HG02642 (cell line): Measurements from ENCODE around the gene CEP104.

Experiments used
- ATAC-seq: cut with Tn5 transposase; IDR thresholded peaks from one replicate; pipeline ENCODE4 v1.9.1; 2021; ENCODE audit warnings: mild to moderate bottlenecking; ENCODE audit not compliant: unreplicated experiment, poor library complexity

The CEP104 gene

DNA sequence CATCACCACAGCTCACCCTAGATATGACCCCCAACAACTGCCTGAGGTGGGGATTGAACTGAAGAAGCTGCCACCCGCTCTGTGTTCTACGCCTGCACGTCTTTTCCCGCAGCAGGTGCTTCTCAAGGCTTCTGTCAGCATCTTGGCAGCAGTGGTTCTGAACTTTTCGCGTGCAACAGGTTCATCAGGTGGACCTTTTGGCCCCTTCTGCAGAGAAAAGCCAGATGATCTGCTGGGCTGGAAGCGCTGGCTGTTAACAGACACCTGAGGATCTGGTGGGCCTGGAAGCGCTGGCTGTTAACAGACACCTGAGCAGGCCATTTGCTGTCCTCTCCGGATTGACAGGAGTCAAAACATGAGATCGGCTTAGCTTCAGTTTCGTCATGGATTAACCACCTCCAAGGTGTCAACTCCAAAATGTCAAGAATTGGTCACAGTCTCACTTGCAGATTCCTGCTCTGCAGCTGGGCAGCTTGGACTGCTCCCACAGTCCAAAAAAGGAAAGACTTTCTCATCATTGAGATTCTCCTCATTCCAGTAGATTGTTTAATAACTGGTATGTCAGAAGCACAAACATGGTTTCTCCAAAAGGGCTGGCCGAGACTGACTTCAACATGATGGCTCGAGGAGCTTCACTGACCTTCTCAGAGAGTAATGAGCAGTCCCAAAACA lies 38.4 kb upstream of the CEP104 start:
- ATAC-seq, result no peak

DNA sequence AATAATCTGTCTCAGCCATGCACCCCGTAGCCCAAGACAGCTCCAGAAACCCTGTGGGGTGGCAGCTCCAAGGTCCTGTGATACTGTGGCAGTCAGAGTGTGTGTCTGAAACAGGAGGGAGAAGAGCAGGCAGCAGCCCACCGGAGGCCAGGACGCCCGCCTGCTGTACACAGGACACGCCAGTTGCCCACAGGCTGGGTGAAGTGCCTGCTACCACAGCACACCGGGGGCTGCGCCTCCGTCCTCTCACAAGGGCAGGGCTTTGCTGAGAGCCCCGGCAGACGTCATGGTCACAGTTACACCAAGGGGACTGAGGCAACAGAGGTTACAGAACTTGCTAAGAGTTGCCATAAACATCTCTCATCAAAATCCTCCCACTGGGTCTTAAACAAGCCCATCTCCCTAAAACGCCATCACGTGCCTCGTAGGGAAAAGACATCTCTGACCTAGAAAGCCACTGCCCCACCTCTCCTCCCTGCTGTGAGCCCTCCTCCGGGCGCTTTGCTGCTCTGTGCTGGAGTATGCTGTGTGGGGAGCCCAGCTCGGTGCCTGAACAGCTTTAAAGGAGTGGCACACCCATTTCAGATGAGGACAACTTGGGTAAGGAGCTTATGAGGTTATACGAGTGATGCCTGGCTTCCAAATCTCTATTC lies 37.7 kb upstream of the CEP104 start:
- no peak for ATAC-seq

DNA sequence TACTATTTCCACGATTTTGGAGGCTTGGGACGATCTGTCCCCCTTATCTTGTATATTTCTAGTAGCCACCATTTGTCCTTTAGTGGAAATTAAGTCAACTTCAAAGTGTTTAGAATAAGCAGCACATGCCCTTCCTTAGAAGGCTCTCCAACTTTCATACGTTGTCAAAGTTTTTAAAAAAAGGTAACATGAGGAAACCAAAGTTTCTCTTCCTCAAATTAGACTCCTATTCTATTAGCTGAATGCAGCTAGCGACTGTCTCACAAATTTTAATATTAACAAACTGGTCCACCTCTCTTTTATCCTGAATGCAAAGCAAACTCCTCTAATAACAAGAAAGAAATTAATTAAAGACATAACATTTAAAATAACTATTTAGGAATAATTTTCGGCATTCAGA lies 36.2 kb upstream of the CEP104 start:
- no peak for ATAC-seq

DNA sequence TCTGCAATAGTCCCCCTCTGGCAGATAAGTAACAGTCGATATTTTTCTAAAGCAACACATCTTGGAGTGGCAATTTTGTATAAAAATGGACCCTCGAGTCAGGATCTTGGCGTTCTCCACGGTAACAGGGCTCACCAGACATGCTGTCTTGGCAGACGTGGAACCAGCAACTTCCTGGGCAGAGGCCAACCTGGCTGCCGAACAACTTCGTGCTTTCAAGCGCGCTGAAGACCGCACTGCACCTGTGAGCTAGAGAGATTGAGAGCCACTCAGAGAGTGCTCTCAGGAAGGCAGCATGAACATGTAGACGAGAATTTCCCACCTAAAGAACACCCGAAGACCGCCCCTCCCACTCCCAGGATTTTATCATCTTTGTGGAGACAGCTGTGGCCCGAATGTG lies 35.7 kb upstream of the CEP104 start:
- no peak for ATAC-seq

DNA sequence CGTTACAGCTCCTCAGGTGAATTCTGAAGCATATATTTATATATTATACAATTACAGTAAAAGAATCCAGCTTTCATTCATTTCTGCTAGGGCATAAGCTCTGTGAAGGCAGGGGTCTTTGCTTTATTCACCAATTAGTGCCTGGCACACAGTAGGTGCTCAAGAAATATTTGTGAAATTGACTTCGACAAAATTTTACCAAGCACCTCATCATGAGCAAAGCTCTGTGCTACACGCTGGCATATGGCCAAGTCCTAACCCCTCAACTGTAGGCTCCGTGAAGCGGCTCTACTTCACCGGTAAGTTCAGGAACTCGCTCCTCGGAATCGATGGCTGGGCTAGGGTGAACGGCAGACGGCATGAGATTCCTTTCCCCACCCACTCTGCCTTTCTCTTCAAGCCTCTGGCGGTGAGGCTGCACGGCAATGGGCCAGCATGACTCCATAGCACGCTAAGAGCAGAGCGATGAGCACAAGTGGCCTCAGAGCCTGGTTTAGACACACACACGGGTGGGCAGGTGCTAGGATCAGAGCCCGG lies 34.4 kb upstream of the CEP104 start:
- no peak for ATAC-seq

DNA sequence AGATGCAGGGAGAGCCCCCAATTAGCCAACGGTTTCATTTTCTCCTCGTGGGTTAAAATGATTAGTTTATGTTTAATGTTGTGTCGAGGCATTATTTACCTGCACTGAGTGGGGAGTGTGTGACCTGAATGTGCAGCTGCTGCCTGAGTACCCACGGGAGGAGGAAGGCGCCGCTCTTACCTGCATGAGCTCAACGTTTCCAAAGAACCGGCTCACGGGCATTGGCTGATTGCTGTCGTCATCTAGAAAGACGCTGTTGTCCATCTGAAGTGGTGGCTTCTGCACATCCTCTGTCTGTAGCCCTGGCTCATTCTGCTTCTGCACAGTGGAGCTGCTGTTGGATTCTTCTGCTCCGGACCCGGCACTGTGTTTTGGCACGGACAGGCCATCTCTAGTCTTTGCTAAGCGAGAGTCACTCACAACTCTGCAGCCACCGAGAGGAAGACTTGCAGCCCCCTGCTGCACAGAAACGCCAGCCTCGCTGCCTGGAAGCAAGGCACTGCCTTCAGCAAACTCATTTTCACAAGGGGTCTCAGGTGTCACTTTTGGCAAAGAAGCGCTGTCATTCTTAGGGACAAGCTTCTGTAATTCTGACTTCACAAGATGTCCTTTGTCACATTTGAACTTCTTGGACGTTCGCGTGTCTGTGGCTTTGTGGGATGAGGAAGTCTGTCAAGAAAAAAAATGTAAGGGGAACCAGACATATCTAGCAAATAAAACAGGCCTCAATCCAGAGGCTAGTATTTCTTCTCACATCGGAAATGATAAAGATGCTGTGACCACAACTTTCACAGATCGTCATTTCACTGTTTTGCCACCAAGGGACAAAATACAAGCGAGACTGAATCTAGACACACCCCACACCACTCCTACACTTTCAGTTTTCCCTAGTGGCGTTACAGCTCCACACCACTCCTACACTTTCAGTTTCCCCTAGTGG lies 33.6 kb upstream of the CEP104 start:
- no peak for ATAC-seq

DNA sequence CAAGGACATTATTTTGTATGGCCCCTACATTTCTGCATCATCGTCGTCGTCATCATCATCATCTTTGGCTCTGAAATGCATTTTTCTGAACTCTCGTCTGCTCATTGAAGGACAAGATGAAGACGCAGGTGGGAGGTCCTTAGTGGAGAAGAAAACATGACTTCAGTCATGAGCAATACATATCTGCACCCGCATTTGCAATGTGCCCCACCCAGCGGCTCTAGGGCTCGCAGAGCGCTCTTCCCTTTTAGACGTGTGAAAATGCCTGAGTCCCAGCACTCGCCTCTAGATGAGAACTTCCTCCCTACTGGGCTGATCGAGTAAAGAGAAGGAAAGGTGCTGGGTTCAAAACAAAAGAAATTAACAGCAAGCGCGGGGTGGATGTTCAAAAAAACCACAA lies 32.9 kb upstream of the CEP104 start:
- ATAC-seq, result no peak

DNA sequence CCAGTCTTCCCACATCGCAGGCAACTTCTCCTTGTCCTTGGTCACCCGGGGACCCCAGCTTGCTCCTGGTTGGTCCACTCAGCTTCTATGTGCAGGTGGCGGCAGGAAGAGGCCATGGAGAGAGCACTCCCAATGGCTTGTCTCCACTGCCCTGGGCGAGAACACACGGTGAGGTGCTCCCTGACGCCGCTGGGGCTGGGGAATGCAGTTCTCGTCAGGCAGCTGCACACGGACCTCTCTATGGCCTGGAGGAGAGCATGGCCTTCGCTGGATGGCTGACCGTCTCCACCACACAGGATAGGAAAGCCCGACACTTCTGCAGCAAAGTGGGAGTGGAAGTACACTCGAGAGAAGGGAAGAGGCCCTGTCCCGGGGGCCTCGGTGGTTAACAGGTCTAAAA lies 31.3 kb upstream of the CEP104 start:
- ATAC-seq, result no peak

DNA sequence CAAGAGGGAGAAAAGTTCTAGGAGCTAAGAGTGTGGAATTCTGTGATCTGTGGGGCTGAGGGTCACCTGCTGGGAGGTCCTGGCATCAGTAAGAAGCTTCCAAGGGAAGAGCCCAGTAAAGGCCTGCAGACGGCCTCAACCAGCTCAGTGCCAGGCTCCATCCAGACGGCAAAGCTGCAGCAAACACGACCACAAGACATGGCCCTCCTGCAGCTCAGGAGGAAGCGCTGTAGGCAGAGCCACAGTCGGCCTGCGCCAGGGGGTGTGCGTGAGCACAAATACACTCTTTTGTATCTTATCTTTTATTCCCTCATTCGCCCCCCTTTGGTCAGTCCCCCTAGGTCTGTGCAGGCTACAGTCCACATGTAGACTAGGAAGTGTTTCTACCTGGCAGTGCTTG lies 29.7 kb upstream of the CEP104 start:
- ATAC-seq, result no peak

DNA sequence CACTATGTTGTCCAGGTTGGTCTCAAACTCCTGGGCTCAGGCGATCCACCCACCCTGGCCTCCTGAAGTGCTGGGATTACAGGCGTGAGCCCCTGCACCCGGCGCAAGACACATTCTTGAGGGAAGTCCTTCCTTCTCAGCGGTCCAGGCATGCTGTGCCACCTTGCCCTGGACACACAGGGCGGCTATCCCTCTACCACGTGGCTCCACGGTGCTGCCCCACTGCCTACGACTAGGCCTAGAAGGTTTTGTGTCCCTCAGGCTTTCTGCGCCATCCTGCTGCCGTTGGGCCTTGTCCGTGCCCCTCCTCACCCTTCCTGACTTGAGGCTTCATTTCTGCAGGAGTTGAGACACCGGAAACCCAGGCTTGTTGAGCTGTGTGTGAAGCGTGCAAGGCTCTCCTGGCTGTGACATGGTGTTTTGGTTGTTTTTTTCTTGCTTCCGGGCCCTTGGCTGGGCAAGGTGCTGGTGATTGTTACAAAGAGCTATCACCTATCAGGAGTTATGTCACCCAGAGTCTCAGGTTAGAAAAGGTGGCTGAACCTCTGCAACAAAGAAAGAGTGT lies 29.2 kb upstream of the CEP104 start:
- no peak for ATAC-seq

DNA sequence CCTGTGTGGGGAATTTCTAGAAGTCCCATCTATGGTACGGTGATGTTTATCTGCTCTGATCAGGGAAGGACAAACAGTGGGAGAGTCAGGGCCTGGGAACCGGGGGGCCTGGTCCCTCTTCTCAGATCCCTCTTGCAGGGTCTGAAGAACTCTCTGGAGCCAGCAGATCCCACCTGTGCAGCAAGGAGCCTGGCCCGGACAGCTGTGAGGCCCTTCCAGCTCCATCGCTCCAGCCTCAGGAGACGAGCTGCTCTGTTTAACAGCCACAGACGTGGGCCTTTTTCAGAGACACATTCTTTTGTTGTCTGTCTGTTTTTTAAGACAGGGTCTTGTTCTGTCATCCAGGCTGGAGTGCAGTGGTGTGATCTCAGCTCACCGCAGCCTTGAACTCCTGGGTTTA lies 28.6 kb upstream of the CEP104 start:
- no peak for ATAC-seq

DNA sequence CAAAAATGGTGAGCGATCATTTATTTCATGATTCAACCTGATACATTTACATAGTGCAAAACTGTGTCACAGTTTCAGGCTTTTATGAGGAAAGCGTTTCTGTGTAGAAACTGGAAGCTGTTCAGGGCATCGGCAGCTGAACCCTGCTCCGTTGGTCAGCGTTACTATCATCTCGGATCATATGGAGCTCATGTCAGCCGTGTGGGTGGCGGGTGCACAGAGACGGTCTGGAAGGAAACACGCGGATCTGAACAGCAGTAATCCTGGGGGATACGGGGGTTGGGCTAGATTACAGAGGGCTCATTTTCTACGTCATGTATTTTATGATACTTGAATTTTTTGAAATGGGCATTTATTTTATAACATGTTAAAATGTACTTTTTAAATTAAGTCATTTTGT lies 28.0 kb upstream of the CEP104 start:
- ATAC-seq, result no peak

DNA sequence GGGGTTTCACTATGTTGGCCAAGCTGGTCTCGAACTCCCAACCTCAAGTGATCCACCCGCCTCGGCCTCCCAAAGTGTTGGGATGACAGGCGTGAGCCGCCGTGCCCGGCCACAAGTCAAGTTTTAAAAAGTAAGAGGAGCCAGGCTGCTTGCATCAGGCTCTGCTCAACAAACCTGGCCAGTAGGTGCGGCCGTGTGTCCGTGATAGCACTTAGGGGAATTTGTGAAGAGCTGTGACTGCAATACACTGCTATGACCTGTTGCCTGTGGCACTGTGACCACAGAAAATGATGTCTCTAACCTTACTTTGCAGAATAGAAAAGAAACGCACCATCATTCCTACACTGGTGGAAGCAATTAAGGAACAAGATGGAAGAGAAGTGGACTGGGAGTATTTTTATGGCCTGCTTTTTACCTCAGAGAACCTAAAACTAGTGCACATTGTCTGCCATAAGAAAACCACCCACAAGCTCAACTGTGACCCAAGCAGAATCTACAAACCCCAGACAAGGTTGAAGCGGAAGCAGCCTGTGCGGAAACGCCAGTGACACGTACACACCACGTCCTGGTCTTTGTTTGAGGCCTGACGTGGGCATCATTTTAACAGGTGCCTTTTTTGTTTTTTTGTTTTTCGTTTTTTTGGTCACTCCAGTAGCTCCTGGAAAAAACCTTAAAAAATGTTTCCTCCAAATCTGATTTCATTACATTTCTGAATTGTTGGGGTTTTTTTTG lies 26.3 kb upstream of the CEP104 start:
- no peak for ATAC-seq

DNA sequence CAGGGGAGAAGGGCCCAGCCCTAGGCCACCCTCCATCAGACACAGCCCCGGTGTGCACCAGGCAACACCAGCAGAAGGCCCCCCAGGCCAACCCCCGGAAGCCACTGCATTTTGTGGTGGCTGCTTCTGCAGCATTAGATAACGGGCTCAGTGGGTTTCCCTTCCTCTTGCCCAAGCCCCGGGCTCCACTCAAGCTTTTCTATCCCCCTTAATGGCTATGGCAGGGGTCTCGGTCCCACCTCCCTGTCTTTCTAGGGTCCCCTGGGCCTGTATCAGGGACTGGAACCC lies 24.1 kb upstream of the CEP104 start:
- no peak for ATAC-seq

DNA sequence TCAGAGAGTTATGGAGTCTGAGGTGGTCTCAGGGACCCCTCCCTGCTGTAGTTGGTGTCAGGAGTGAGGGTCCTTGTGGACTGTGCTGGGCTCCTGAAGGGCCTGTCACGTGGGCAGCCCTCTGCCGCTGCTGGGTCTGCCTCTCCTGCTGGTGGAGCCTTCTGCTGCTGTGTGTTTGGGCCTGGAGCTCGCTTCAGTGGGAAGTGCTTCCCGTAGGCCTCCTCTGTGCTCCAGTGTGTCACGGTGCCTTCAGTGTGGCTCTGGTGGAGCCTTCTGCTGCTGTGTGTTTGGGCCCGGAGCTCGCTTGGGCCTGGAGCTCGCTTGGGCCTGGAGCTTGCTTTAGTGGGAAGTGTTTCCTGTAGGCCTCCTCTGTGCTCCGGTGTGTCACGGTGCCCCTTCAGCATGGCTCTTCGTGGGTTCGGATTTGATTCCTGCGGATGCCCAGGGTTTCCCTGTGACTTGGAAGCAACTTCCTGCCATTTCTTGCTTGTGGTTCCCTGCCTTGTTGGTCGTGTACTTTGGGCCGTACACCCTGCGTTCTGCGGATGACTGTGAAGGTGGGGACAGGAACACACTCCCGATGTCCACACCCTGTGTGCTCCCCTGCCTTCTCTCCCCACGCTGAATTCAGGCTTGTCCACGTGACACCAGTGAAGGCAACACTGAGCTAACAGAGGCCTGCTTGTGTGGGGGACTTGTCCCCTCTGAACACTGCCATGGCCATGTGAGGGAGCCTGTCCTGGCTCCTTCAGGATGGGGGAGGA lies 23.6 kb upstream of the CEP104 start:
- no peak for ATAC-seq

DNA sequence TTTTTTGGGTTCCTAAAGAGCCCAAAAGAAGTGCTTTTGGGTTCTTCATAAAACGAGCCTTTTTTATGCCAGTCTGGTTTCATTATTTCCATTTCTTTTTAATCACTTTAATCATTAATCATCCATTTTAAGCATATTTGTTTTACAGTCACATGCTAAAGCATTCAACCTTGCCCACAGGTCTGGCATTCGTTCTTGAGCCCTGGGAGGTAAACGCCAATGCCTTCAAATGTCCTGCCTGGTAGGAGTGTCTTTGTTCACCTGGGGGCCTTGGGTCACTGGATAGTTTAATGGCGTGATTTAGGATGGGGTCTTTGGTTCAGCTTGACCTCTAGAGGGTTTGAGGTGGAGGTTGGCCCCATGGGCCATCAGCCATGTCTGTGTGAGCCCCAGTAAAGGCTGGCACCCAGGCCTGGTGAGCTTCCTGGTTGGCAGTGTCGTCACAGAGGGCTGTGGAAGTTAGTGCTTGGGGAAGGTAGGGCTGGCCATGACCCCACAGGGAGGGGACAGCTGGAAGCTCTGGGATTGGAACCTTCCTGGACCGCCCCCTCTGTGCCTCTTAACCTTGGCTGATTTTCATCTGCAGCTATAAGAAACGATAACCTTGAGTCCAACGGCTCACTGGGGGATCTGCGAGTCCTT lies 22.9 kb upstream of the CEP104 start:
- no peak for ATAC-seq

DNA sequence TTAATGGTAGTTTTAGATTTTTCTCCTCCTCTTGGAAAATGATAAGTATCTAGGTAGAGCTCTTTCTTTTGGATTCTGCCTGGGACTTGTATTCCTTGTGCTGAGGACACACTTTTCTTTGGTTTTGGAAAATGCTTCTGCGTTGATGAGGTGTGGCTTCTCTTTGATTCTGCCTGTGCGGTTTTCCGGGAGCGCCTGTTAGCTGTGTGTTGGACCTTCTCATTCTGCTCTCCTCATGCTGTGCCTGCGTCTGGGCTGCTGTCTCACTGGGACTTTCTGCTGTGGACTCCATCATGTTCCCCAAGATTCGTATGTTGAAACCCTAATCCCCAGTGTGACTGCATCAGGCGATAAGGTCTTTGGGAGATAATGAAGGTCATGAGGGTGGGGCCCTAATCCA lies 22.1 kb upstream of the CEP104 start:
- ATAC-seq, result no peak

DNA sequence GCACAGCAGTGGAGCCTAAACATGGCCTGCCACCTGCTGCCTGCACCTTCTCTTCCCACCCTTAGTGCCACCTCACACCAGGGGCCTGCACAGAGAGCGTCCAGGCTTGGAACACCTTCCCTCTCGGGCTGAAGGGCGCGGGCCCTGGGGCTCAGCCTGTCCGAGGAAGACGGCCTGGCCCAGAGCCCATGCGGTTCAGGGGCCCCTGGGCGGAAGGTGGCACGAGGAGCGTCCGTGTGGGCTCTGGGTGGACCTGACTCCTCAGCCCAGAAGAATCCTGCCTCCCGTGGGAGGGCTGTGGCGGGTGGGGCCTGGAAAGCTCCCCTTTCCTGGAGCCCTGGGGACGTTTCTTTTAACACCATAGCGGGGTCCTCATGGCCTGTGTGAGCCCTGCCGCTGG lies 19.7 kb upstream of the CEP104 start:
- ATAC-seq, result no peak

DNA sequence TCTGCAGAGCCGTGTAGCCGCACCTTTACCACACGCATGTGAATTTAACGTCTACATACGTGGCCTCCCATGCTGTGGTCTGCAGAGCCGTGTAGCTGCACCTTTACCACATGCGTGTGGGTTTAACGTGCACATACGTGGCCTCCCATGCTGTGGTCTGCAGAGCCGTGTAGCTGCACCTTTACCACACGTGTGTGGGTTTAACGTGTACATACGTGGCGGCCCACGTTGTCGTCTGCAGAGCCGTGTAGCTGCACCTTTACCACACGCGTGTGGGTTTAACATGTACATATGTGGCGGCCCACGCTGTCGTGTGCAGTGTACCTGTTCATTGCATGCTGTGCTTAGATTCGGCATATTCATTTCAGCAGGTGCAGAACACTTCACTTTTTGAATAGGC lies 17.7 kb upstream of the CEP104 start:
- no peak for ATAC-seq
